GM21447 (cell line): ENCODE data around the gene STMN3.

ENCODE experiments used
- ATAC-seq: cut with Tn5 transposase; IDR thresholded peaks from one replicate; pipeline ENCODE4 v1.9.1; 2021; ENCODE audit not compliant: unreplicated experiment

STMN3 gene

DNA sequence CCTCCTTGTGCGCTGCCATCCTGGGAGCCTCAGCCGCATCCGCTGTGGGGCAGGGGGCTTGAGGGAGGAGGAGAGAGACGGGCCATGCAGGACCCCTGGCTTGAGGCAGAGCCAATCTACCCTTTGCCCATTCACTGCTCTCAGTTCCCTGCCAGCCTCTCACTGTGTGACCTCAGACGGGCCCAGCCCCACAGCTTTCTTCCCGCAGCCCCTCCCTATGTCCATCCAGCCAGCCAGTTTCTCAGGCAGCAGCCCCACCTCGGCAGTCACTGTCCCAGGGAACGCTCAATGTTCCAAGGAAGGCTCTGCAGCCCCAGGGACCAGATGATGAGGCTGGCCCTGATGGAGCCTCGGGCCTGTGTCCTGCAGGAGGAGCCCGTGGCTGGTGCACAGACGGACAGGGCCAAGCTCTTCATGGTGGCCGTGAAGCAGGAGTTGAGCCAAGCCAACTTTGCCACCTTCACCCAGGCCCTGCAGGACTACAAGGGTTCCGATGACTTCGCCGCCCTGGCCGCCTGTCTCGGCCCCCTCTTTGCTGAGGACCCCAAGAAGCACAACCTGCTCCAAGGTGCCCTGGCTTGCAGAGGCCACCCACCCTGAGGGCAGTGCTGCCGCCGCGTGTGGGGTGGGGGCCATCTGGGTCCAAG, 39.3 kb upstream of the STMN3 start:
- no peak for ATAC-seq

GRCh38 chr20:63691711-63692435, 38.6 kb upstream of the STMN3 start:
- no peak for ATAC-seq

DNA sequence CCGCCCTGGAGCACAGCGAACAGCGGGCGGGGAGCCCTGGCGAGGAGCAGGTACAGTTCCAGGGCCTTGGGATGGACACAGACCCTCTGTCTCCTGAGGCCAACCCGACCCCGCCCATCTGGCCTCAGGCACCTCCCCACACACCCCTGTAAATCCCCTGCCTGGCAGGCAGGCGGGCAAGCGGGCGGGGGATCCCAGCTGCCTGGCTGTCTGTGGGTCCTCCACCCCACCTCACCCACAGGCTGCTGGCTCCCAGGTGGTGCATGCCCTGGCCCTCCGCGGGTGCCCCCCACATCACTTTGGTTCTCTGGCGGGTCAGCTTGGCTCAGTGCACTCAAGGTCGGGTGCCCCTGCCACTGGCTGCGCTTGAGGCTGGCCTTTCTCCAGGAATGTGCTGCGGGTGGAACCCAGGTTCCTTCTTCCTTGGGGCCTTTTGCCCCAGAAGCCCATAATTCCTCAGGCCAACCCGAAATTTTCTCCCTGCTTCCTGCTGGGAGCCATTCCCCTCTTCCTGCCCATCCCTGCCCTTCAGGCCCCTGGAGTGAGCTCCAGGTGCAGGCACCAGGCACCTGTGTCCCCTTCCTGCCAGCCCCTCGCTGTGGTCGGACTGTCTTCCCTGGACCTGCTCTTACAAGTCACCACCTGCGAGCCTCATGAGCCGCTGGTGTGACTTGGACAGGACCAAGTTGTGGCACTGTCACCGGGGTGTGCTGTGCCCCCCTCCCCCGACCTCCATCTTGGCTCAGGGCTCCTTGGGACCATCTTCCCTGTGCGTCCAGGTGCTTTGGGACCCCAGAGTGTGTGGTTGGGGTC, 37.9 kb upstream of the STMN3 start:
- ATAC-seq: no peak

DNA sequence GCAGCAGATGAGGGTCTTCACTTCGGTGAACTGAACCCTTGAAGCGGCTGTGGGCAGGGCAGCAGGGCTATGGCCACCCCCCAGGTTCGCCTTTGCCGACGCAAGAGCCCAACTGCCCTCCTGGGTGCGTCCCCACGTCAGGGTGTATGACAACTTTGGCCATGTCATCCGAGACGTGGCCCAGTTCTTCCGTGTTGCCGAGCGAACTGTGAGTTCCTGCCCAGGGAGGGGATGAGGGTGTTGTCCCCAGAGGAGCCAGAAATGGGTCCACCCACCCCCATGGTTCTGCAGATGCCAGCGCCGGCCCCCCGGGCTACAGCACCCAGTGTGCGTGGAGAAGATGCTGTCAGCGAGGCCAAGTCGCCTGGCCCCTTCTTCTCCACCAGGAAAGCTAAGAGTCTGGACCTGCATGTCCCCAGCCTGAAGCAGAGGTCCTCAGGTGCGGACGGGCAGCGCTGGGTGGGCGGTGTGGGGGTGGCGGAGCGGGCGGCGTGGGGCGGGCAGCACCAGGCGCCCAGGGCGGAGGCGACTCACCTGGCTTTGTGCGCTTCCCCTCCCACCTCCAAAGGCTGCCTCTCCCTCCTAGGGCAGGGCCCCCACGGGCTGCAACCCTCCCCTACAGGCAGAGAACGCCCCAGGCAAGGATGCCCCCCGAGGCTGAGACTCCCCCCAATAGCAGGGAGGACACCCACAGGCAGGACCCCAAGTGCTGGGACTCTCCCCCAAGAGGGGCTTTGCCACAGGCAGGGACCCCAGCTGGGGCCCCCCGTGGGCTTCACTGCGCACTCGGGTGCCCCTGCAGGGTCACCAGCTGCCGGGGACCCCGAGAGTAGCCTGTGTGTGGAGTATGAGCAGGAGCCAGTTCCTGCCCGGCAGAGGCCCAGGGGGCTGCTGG, 37.0 kb upstream of the STMN3 start:
- ATAC-seq: no peak

GRCh38 chr20:63689046-63690002, 36.1 kb upstream of the STMN3 start:
- no peak for ATAC-seq

GRCh38 chr20:63688228-63689045, 35.2 kb upstream of the STMN3 start:
- no peak for ATAC-seq

- no peak for ATAC-seq
These were observed 34.4 kb upstream of the STMN3 start for GRCh38 chr20:63687419-63688178.

DNA sequence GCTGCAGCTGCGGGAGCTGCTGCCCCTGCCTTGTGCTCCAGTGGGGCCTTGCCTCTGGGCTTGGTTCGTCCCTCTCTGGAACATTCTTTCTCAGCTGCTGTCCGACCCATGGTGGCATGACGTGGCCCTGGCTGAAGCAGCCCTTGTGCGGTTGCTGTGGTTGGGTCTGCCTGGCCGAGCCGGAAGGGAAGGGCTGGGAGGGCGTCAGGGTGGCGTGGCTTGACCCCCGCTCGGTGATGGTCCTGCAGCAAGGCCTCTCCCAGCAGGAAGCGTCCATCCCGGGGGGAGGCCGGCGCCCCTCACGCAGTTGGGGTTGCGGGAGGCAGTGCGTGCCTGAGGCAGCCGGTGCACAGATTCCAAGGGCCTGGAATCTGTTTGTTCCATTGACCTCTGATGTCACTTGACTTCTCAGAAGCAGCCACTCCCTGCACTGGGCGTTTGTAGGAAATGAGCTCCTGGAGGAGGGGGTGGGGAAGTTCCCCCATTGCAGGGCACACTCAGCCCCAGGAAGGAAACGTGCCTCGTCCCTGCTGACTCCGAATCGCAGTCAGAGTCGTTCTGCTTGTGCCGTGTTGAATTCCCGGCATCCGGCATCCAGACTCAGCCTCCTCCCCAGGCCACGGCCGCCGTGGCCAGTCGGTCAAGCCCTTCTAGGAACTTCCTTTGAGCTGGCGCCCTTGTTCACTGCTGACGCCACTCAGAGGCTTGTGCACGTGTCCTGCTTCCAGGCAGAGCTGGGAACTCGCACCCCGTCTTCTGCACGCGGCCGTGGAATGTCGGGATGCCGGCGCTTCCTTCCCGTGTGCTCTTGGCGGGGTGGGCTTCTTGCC, 33.5 kb upstream of the STMN3 start:
- no peak for ATAC-seq

GRCh38 chr20:63686094-63686491, 32.9 kb upstream of the STMN3 start:
- no peak for ATAC-seq

DNA sequence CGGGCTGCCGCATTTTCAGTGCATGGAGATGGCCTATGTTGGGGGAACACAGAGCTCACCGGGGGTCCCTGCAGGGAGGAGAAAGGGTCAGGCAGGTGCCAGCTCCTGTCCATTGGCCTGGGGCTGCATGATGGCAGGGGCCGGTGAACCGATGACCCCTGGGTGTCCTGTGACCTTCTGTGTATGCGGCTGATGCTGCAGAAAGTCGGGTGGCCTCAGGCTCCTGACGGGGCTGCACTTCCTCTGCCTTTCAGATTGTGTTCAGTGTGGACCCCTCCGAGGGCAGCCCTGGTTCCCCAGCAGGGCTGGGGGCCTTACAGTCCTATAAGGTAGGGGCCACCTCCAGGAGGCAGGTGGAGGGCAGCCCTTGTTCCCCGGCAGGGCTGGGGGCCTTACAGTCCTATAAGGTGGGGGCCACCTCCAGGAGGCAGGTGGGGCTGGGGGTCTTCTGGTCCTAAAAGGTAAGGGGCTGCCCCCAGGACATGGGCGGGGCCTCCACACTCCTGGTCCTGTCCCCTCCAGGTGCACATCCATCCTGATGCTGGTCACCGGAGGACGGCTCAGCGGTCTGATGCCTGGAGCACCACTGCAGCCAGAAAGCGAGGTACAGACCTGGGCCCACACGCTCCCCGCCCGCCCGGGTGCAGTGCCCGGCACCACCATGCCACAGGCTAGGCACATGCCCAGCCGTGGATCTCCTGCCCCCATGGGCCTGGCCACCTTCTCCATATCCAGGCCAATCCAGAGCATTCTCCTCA, 32.2 kb upstream of the STMN3 start:
- ATAC-seq: no peak

- no peak for ATAC-seq
These were observed 29.3 kb upstream of the STMN3 start for GRCh38 chr20:63682384-63683139.

- ATAC-seq: no peak
These were observed 28.5 kb upstream of the STMN3 start for GRCh38 chr20:63681609-63682142.

DNA sequence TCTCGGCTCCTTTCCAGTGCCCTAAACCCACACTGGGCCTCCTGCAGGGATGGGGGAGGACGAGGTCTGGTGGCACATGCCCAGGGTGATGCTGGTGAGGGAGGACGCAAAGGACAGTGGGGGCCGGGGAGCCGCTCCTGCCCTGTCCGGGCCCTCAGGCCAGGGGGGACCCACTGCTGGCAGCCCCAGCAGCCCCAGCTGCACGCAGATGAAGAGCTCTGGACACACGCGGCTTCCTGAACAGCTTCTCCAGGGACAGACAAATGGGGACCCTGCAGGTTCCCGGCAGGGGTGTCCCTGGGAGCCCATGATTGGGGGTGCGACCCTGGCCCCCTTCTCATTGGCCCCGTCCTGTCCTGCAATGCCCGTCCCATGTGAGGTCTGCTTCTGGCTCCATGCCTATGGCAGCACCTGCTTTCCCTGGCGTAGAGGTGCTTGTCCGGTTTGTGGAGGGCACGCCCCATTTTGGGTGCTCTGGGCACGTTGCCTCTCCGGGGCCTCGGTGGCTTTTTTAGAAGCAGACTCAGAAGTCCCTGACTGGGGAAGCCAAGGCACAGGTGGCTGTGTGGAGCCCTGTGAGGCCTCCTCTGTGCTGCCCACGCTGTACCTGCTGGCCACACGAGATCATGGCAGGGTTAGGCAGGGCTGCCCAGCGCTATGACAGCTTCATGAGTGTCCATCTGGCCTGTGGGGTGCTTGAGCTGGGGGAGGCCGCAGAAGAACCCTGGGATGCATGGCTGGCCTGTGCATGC, 27.8 kb upstream of the STMN3 start:
- no peak for ATAC-seq

DNA sequence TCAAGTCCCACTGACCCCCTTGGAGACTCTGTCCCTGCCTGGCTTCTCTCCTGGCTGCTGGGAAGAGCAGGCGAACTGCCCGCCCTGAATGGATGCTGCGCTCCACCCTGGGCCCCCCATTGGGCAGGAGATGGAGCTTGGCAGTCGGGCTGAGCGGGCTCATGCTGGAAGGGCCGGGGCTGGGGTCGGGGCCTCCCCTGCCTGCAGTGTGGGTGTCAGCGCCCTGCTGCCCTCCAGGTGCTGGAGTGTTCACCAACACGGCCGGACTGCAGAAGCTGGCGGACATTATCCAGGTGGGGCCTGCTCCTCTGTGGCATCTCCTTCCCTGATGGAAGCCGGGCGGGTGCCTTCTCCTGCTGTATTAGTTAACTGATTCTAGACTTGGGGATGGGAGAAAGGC, 27.2 kb upstream of the STMN3 start:
- ATAC-seq: no peak

DNA sequence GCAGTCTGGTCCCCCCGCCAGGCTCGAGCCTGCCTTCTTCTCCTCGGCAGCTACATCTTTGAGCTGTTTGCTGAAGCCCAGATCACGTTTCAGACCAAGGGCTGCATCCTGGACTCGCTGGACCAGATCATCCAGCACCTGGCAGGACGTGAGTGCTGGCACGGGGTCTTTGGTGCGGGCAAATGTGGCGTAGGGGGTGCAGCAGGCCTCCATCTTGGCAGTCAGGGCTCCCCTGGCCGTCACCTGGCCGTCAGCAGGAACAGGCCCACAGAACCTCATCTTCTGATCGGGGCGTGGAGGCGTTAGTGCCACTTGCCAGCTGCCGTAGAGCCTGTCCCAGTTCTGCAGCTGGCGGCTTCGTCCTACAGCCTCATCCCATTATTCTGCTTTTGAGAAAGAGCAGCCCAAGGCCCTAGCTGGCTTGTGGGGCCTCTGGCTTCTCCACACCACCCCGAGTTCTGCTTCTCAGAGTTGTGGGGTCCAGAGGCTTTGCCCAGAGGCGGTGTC, 26.6 kb upstream of the STMN3 start:
- no peak for ATAC-seq
